Transverse colon (tissue), 4 donors: ENCODE data around the gene IL26.

ENCODE experiments used
- EP300 ChIP-seq: sonication (generic); formaldehyde crosslinking; IDR thresholded peaks from one replicate; pipeline ENCODE4 v1.6.1; 2017; ENCODE audit warnings: antibody characterized with exemption, low read depth
- POLR2A ChIP-seq: fragments of 450-650 bp; IDR thresholded peaks from one replicate; pipeline ENCODE4 v1.6.1; 2016; ENCODE audit warnings: antibody characterized with exemption, mild to moderate bottlenecking, moderate library complexity
- POLR2AphosphoS5 ChIP-seq, 3 donors: sonication (generic); formaldehyde crosslinking; IDR thresholded peaks; one replicate each; pipeline ENCODE4 v1.6.1; 2016; ENCODE audit warnings: antibody characterized with exemption in 3 of 3
- TF ChIP-seq, protein P1 (sequence below), 5 experiments: fragments of 200-600 bp in 3 of 5; fragments of 450-650 bp in 2 of 5; sonication (generic) in 3 of 5; IDR thresholded peaks; 1 replicate in 2 of 5; 2 replicates in 3 of 5; pipeline ENCODE4 v1.5.1; 2016 to 2017; ENCODE audit warnings: antibody characterized with exemption in 5 of 5, inconsistent platforms in 3 of 5, mild to moderate bottlenecking in 2 of 5, moderate library complexity in 1 of 5

DNA sequence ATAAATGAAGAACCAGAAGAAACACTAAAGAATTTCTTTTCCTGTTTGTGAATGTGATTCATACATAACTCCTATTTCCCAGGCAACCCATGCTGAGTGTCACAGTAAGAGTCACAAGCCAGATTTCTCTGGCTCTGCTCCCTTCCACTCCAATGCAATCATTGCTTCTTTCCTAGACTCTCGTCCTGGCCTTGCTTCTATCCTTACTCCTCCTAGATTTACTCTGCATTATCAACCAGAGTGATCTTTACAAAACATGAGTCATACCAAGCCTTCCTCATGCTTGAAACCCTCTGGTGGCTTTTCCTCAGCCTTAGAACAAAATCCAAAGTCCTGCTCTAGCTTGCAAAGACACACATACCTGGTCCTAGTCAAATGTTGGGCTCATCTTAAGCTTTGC lies 14.5 kb upstream of the IL26 start:
- TF ChIP-seq POLR2A, result no peak
- TF ChIP-seq, protein P1, sequence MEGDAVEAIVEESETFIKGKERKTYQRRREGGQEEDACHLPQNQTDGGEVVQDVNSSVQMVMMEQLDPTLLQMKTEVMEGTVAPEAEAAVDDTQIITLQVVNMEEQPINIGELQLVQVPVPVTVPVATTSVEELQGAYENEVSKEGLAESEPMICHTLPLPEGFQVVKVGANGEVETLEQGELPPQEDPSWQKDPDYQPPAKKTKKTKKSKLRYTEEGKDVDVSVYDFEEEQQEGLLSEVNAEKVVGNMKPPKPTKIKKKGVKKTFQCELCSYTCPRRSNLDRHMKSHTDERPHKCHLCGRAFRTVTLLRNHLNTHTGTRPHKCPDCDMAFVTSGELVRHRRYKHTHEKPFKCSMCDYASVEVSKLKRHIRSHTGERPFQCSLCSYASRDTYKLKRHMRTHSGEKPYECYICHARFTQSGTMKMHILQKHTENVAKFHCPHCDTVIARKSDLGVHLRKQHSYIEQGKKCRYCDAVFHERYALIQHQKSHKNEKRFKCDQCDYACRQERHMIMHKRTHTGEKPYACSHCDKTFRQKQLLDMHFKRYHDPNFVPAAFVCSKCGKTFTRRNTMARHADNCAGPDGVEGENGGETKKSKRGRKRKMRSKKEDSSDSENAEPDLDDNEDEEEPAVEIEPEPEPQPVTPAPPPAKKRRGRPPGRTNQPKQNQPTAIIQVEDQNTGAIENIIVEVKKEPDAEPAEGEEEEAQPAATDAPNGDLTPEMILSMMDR (IDR thresholded peaks at IDR 0.05), result no peak
- no peak for TF ChIP-seq POLR2AphosphoS5 (IDR thresholded peaks at IDR 0.05)
- no peak for TF ChIP-seq EP300
